H9 (cell line): ENCODE measurements around the gene LRCH1. TPM values are rescaled to one million over a fixed set of nuclear protein-coding genes. Genes with fewer than 3 reads are reported as not detected.
A peak's percentile ranks its signal among the peaks of the same experiment; 100 is the strongest.

Experiments
- DNase-seq: peaks from one replicate; pipeline ENCODE4 v3.0.0-alpha.2; 2017
- H2AFZ ChIP-seq: one replicate; pipeline ENCODE4 v1.6.1; 2013; ENCODE audit warnings: mild to moderate bottlenecking, low read length, control low read depth, moderate library complexity
- H2AK5ac ChIP-seq: 2 replicates; pipeline ENCODE4 v1.6.1; 2013; ENCODE audit warnings: low read length, control low read depth, mixed read lengths; ENCODE audit not compliant: insufficient read length
- H2BK120ac ChIP-seq: one replicate; pipeline ENCODE4 v1.6.1; 2013; ENCODE audit warnings: low read depth, mild to moderate bottlenecking, low read length, control low read depth, inconsistent platforms; ENCODE audit not compliant: poor library complexity, severe bottlenecking
- H2BK12ac ChIP-seq: 2 replicates; pipeline ENCODE4 v1.6.1; 2013; ENCODE audit warnings: low read length, control low read depth, mixed read lengths, low read depth; ENCODE audit not compliant: insufficient read length
- H2BK15ac ChIP-seq: 2 replicates; pipeline ENCODE4 v1.6.1; 2013; ENCODE audit warnings: low read depth, low read length, control low read depth
- H2BK20ac ChIP-seq: one replicate; pipeline ENCODE4 v1.6.1; 2013; ENCODE audit warnings: low read depth, mild to moderate bottlenecking, low read length, control low read depth, inconsistent platforms; ENCODE audit not compliant: poor library complexity, severe bottlenecking
- H2BK5ac ChIP-seq: 2 replicates; pipeline ENCODE4 v1.6.1; 2013; ENCODE audit warnings: low read length, control low read depth, mixed read lengths; ENCODE audit not compliant: insufficient read length
- H3K14ac ChIP-seq: 2 replicates; pipeline ENCODE4 v1.6.1; 2013; ENCODE audit warnings: low read length, control low read depth; ENCODE audit not compliant: insufficient read depth
- H3K18ac ChIP-seq: 2 replicates; pipeline ENCODE4 v1.6.1; 2013; ENCODE audit warnings: low read depth, mild to moderate bottlenecking, mixed read lengths, low read length, control low read depth; ENCODE audit not compliant: insufficient read length
- H3K23ac ChIP-seq: 2 replicates; pipeline ENCODE4 v1.6.1; 2013; ENCODE audit warnings: low read length, control low read depth, mixed read lengths, low read depth; ENCODE audit not compliant: insufficient read length
- H3K23me2 ChIP-seq: 2 replicates; pipeline ENCODE4 v1.6.1; 2013; ENCODE audit warnings: low read depth, mild to moderate bottlenecking, mixed read lengths, low read length, control low read depth; ENCODE audit not compliant: insufficient read length, poor library complexity, severe bottlenecking
- H3K27ac ChIP-seq: 2 replicates; pipeline ENCODE4 v1.5.1; 2013; ENCODE audit warnings: low read length, control low read depth, mixed read lengths, low read depth; ENCODE audit not compliant: insufficient read length
- H3K27me3 ChIP-seq: 2 replicates; pipeline ENCODE4 v1.6.1; 2013; ENCODE audit warnings: low read length, control low read depth, inconsistent platforms; ENCODE audit not compliant: insufficient read depth
- H3K4ac ChIP-seq: 2 replicates; pipeline ENCODE4 v1.6.1; 2013; ENCODE audit warnings: low read depth, mild to moderate bottlenecking, control low read depth, inconsistent platforms, low read length, moderate library complexity
- H3K4me1 ChIP-seq: 2 replicates; pipeline ENCODE4 v1.6.1; 2013; ENCODE audit warnings: low read length, control low read depth, inconsistent platforms; ENCODE audit not compliant: insufficient read depth
- H3K4me2 ChIP-seq: 2 replicates; pipeline ENCODE4 v1.6.1; 2013; ENCODE audit warnings: low read length, control low read depth, mixed read lengths; ENCODE audit not compliant: insufficient read length, insufficient read depth
- H3K56ac ChIP-seq: 2 replicates; pipeline ENCODE4 v1.6.1; 2013; ENCODE audit warnings: low read depth, mild to moderate bottlenecking, mixed read lengths, low read length, control low read depth; ENCODE audit not compliant: insufficient read length
- H3K79me1 ChIP-seq: 2 replicates; pipeline ENCODE4 v1.6.1; 2013; ENCODE audit warnings: low read depth, mild to moderate bottlenecking, moderate library complexity, low read length, control low read depth, inconsistent platforms; ENCODE audit not compliant: insufficient read depth, poor library complexity, severe bottlenecking
- H3K79me2 ChIP-seq: 2 replicates; pipeline ENCODE4 v1.6.1; 2013; ENCODE audit warnings: low read length, control low read depth, inconsistent platforms; ENCODE audit not compliant: insufficient read depth
- H3K9ac ChIP-seq: 2 replicates; pipeline ENCODE4 v1.6.1; 2013; ENCODE audit warnings: low read length, control low read depth, mixed read lengths; ENCODE audit not compliant: insufficient read length; ENCODE audit errors: extremely low read depth
- H3K9me3 ChIP-seq: one replicate; pipeline ENCODE4 v1.6.1; 2013; ENCODE audit warnings: low read depth, low read length, inconsistent platforms; ENCODE audit not compliant: control insufficient read depth
- H3T11ph ChIP-seq: one replicate; pipeline ENCODE4 v1.6.1; 2013; ENCODE audit warnings: mild to moderate bottlenecking, low read length, control low read depth, inconsistent platforms
- H4K20me1 ChIP-seq: one replicate; pipeline ENCODE4 v1.6.1; 2013; ENCODE audit not compliant: control insufficient read depth, insufficient read length, insufficient read depth
- H4K5ac ChIP-seq: 2 replicates; pipeline ENCODE4 v1.6.1; 2013; ENCODE audit warnings: low read depth, mild to moderate bottlenecking, mixed read lengths, low read length, control low read depth; ENCODE audit not compliant: insufficient read length
- H4K8ac ChIP-seq: replicated peaks from 2 replicates; pipeline ENCODE4 v1.6.1; 2013; ENCODE audit warnings: low read length, control low read depth, mixed read lengths, low read depth; ENCODE audit not compliant: insufficient read length
- H4K91ac ChIP-seq: 2 replicates; pipeline ENCODE4 v1.6.1; 2013; ENCODE audit warnings: low read depth, mild to moderate bottlenecking, moderate library complexity, mixed read lengths, low read length, control low read depth; ENCODE audit not compliant: insufficient read length
- H3K27ac Mint-ChIP-seq, 3 experiments: 2 replicates in 2 of 3; 3 replicates in 1 of 3; pipeline ENCODE4 v1.8.0; 2020 to 2021; ENCODE audit warnings: mixed read lengths in 3 of 3, mild to moderate bottlenecking in 1 of 3, moderate library complexity in 1 of 3
- H3K27me3 Mint-ChIP-seq: 2 replicates; pipeline ENCODE4 v1.8.0; 2021; ENCODE audit warnings: low read depth, mild to moderate bottlenecking, moderate library complexity, mixed read lengths
- H3K36me3 Mint-ChIP-seq, 3 experiments: 2 replicates in 2 of 3; 3 replicates in 1 of 3; pipeline ENCODE4 v1.8.0; 2020 to 2021; ENCODE audit warnings: low read depth in 3 of 3, mixed read lengths in 3 of 3; ENCODE audit not compliant: insufficient read depth in 1 of 3
- H3K4me1 Mint-ChIP-seq, 2 experiments: 2 replicates each; pipeline ENCODE4 v1.8.0; 2020; ENCODE audit warnings: mixed read lengths in 2 of 2
- H3K4me3 Mint-ChIP-seq, 2 experiments: 2 replicates in 1 of 2; 3 replicates in 1 of 2; pipeline ENCODE4 v1.8.0; 2020 to 2021; ENCODE audit warnings: mild to moderate bottlenecking in 2 of 2, mixed read lengths in 2 of 2, moderate library complexity in 1 of 2
- H3K9me3 Mint-ChIP-seq, 2 experiments: 2 replicates in 1 of 2; 3 replicates in 1 of 2; pipeline ENCODE4 v1.8.0; 2020; ENCODE audit warnings: mild to moderate bottlenecking in 2 of 2, mixed read lengths in 2 of 2, moderate library complexity in 1 of 2
- CTCF ChIP-seq: fragments of 200-600 bp; sonication (generic); conservative IDR thresholded peaks from 3 replicates; pipeline ENCODE4 v1.8.0; 2021; ENCODE audit warnings: antibody characterized with exemption, mild to moderate bottlenecking
- WGBS: extraction: QIAGEN DNeasy Blood & Tissue Kit; methylation state at CpG from one replicate; pipeline ENCODE4 v1.1.7; 2013; ENCODE audit warnings: missing lambda C conversion rate, low lambda C conversion rate, mixed read lengths; ENCODE audit not compliant: insufficient read length; ENCODE audit errors: extremely low coverage; 5-methylcytosine and 5-hydroxymethylcytosine counted together
- total RNA-seq: library from RNA; stranded (reverse); gene quantifications from 2 replicates; pipeline ENCODE4 v1.2.1, GENCODE V29; 2021

LRCH1 gene
- total RNA-seq, 1 experiment from 2014 or later: 8.0 TPM

GRCh38 chr13:46756977-46757376, 204.0 kb downstream of the LRCH1 start:
- Histone ChIP-seq H3K23me2 (peaks cover 2% of the 10 kb centered on the region), H3K79me2 (no peaks in the 10 kb centered on the region), H2BK120ac (no peak overlapping the region), H3K27me3 (no peaks in the 10 kb centered on the region), H2BK15ac (no peak overlapping the region), H3K23ac (no peak overlapping the region), H3K4me1 (no peaks in the 10 kb centered on the region; the same call in 1 of the 2 replicates), H2AFZ (no peak overlapping the region), H3K56ac (no peak overlapping the region), H3K4ac (no peak overlapping the region), H3T11ph (no peak overlapping the region), H4K5ac (no peak overlapping the region), H4K20me1 (no peaks in the 10 kb centered on the region), H3K14ac (no peak overlapping the region), H2BK20ac (no peak overlapping the region), H2BK12ac (no peak overlapping the region), H3K18ac (no peak overlapping the region), H3K27ac (no peak overlapping the region), H3K9ac (no peak overlapping the region), H3K4me2 (no peak overlapping the region), H4K91ac (no peak overlapping the region), H4K8ac (no peak overlapping the region), H2BK5ac (no peak overlapping the region), H2AK5ac (no peak overlapping the region), H3K79me1 (no peaks in the 10 kb centered on the region), H3K9me3 (no peaks in the 10 kb centered on the region)
- Mint-ChIP-seq H3K27ac (peak overlapping the region in 1 of 3 experiments; percentile 24; a peak in 2 of 7 replicates), H3K36me3 (no peaks in the 10 kb centered on the region), H3K27me3 (no peaks in the 10 kb centered on the region), H3K4me1 (peaks cover 8 to 10% of the 10 kb centered on the region in 2 experiments), H3K4me3 (no peak overlapping the region; a peak in 1 of 5 replicates), H3K9me3 (no peaks in the 10 kb centered on the region)
- TF ChIP-seq CTCF: no peak
- WGBS: no CpG with 5 or more reads among the region's 4 CpGs
- DNase-seq: no peak
